GM10248 (cell line): ENCODE measurements around the gene BIN2.
"Not testable (repeated sequence)": the region's sequence is repeated elsewhere in the genome, so short reads cannot be mapped to it uniquely, and the experiment has no call there.

Source experiments
- CTCF ChIA-PET: fragments of 300-600 bp; sonication (Branson Sonifier 250); formaldehyde crosslinking; extraction: SDS; loops from one replicate; lab custom pipeline; 2021; ENCODE audit warnings: antibody characterized with exemption; lab: Yijun Ruan, JAX
- POLR2A ChIA-PET: fragments of 350-650 bp; sonication (Branson Sonifier 250); formaldehyde crosslinking; extraction: SDS; loops from one replicate; lab custom pipeline; 2020; ENCODE audit warnings: antibody characterized with exemption; lab: Yijun Ruan, JAX
- DNase-seq: peaks from one replicate; pipeline ENCODE4 v3.0.0; 2012; ENCODE audit errors: extremely low spot score
- TF ChIP-seq, protein P1 (sequence below): IDR thresholded peaks from 2 replicates; pipeline ENCODE4 v1.5.1; 2012; ENCODE audit warnings: mild to moderate bottlenecking, low read depth; ENCODE audit errors: extremely low read depth, missing control alignments, control extremely low read depth

The BIN2 gene

DNA sequence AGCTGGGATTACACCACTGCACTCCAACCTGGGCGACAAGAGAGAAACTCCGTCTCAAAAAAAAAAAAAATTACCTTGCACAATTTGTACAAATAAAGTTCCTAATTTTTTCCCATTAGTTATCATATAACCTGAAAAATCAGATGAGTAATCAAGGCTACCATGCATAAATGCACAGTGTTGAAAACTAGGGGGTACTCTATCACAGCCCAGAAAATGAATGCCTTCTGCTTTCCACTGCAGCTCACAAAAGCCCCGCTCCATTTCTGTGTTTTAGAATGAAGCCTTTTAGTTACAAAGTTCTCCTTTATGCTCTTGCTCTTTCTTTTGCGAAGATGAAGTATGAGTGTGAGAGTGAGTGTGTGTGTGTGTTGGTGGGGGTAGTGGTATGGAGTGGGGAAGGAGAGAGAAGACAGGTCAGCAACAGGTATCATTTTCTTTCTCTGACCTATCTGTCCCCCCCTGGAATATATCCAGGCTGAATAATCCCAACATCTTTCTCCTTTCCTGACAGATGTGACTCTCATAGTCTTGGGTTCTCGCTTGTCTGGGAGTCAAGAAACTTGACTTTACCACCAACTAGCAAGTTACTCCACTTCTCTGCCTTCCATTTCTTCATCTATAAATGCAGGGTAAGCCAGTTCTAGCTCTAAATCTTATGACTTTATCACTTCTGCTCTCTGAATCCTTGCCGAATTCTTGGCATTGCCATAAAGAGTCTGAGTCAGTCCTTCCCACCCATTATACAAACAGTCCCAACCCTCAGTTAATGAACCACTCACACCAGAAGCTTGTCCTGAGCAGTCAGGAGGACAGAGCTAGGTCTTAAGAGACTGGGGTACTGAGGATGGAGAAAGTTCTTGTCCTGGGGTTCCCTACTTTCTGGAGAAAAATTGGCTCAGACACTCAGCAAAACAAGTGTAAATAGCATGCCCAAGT lies 16.1 kb downstream of the BIN2 start:
- ChIA-PET CTCF (interaction anchor here (1.4 to 2.0 kb wide), 2 partner anchors 11 to 33 kb away, joined by 4 to 8 read pairs; no protein-coding TSS in a partner anchor), POLR2A (no interaction called here)
- no peak for DNase-seq
- TF ChIP-seq, protein P1, sequence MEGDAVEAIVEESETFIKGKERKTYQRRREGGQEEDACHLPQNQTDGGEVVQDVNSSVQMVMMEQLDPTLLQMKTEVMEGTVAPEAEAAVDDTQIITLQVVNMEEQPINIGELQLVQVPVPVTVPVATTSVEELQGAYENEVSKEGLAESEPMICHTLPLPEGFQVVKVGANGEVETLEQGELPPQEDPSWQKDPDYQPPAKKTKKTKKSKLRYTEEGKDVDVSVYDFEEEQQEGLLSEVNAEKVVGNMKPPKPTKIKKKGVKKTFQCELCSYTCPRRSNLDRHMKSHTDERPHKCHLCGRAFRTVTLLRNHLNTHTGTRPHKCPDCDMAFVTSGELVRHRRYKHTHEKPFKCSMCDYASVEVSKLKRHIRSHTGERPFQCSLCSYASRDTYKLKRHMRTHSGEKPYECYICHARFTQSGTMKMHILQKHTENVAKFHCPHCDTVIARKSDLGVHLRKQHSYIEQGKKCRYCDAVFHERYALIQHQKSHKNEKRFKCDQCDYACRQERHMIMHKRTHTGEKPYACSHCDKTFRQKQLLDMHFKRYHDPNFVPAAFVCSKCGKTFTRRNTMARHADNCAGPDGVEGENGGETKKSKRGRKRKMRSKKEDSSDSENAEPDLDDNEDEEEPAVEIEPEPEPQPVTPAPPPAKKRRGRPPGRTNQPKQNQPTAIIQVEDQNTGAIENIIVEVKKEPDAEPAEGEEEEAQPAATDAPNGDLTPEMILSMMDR, result no peak

DNA sequence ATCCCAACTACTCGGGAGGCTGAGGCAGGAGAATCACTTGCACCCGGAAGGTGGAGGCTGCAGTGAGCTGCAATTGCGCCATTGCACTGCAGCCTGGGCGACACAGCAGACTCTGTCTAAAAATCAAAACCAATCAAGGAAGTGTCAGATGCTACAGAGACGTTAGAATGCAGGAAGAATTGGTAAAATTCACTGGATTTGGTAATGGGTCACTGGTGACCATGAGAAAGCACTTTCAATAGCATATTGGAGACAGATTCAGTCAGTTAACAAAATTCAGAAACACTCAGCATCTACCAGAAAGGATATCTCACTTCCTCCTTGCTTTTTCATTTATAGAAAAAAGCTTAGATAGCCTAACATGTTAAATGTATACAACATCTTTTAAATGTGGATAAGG lies 17.5 kb downstream of the BIN2 start:
- CTCF ChIA-PET, result interaction anchor here (2.4 kb wide), 1 partner anchor 34 kb away, joined by 7 read pairs; no protein-coding TSS in a partner anchor
- no peak for DNase-seq
- TF ChIP-seq, protein P1, result no peak
- POLR2A ChIA-PET, result no interaction called here

GRCh38 chr12:51300768-51301167 lies 23.2 kb downstream of the BIN2 start:
- POLR2A ChIA-PET, DNase-seq: not testable (repeated sequence)
- CTCF ChIA-PET, result interaction anchor here (1.0 kb wide), 3 partner anchors 8 to 49 kb away, joined by 3 to 4 read pairs (median 4); no protein-coding TSS in a partner anchor

DNA sequence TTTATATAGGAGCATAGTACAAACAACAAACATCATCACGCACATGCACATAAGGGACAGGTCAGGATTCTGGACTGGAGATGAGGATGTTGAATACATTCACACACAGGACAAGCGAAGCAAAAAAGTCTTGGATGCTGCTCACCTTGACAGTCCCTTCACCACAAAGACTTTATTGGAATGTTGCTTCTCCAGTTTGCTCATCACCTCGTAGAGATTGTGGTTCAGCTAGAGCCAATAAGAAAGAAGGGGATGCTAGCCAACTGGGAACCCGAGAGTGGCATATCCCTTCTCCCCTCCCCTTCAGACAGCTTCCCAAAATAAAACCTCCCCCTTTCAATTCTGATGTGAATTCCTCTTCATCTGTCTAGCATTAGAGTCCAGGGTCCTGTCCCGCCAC lies 28.3 kb downstream of the BIN2 start:
- no peak for DNase-seq
- ChIA-PET POLR2A (no interaction called here), CTCF (interaction anchor here (2.8 kb wide), 1 partner anchor 46 kb away, joined by 10 read pairs; no protein-coding TSS in a partner anchor)
- TF ChIP-seq, protein P1, result no peak

DNA sequence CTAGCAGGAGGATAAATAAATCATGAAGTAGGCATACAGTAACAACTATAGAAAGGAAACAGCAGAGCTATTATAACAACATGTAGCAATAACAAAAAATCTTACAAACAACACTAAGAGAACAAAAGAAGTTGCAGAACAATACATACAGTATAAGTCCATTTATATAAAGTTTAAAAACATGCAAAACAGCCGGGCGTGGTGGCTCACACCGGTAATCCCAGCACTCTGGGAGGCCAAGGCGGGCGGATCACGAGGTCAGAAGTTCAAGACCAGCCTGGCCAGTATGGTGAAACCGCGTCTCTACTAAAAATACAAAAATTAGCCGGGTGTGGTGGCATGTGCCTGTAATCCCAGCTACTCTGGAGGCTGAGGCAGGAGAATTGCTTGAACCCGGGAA lies 29.9 kb downstream of the BIN2 start:
- POLR2A ChIA-PET, result not testable (repeated sequence)
- CTCF ChIA-PET, result interaction anchor here (1.0 to 2.8 kb wide), 2 partner anchors 8 to 47 kb away, joined by 3 to 10 read pairs; no protein-coding TSS in a partner anchor

DNA sequence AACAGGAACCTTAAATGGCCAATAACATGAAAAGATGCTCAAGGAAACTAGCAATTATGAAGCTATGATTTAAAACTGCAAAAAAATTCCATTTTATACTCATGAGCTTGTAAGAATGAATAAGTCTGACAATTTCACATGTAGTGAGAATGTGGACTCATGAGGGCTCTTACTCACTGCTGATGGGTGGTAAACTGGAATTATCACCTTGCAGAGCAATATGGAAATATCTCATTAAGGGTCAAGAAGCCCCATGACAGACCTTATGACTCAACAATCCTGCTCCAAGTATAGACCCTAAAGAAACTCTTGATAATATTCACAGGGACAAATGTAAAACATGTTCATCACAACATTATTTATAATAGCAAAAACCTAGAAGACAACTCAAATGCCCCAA lies 30.3 kb downstream of the BIN2 start:
- CTCF ChIA-PET, result interaction anchor here (1.0 to 2.8 kb wide), 3 partner anchors 7 to 48 kb away, joined by 3 to 10 read pairs (median 4); no protein-coding TSS in a partner anchor
- DNase-seq, result no peak
- TF ChIP-seq, protein P1, result no peak
- POLR2A ChIA-PET, result no interaction called here

More for the DNA sequence above, 29.9 kb downstream of the BIN2 start:
- DNase-seq, result not testable (repeated sequence)

DNA sequence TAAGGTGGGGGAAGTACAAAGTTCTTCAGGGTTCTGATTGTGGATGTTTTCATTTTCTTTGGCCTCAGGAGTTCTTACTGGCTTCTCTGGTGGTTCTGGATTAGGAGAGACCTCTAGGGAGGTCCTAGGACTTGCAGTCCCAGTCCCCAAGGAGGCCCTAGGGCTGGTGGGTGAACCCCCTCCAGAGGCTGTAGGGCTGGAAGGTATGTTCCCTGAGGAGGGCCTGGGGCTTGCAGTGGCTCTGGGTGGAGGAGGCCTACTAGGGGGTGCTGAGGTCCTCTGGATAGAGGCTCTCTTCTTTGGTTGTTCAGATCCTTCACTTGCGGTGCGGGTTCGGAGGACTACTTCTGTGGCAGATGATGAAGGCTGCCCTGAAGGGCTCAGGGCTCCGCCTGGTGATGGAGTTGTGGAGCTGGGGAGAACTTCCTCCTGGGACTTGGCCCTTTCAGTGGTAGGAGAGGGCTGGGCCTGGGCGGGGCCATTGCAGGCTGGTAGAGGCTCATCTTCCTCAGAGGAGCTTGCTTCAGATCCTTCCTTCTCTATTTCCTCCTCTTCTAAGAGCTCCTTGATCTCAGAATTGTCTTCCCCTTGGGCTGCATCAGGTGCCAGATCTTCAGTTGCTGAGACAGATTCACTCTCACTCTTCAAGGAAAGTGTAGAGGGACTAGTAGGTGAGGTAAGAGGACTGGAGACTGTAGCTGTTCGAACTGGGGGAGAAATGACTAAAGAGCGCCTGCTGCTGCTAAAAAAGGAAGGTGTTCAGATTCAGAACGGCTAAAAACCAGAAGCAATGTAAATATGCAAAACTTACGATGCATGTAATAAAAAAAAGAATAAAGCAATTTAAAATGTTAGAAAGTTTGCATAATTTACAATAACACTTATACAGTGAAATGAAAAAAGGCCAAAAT lies 32.1 kb downstream of the BIN2 start:
- POLR2A ChIA-PET, DNase-seq: not testable (repeated sequence)
- CTCF ChIA-PET, result interaction anchor here (1.2 to 1.8 kb wide), 3 partner anchors 9 to 63 kb away, joined by 3 to 4 read pairs (median 4); partner anchors contain the start of gene SMAGP
- TF ChIP-seq, protein P1, result peak; percentile 37
